ENCODE measurements around the gene TCP11.
"Not testable (repeated sequence)": the region's sequence is repeated elsewhere in the genome, so short reads cannot be mapped to it uniquely, and the experiment has no call there.

The TCP11 gene

GRCh38 chr6:35142588-35143569 is 1.7 kb upstream of the TCP11 start:
- DNase-seq, result no peak

- no peak for DNase-seq
Observed at GRCh38 chr6:35140639-35141006, 516 bp downstream of the TCP11 start.

GRCh38 chr6:35139924-35140638 is 1.1 kb downstream of the TCP11 start:
- DNase-seq, result peak; percentile 77

GRCh38 chr6:35139470-35139869 is 1.7 kb downstream of the TCP11 start:
- no peak for DNase-seq

- DNase-seq, result not testable (repeated sequence)
Observed at GRCh38 chr6:35138191-35138590, 2.9 kb downstream of the TCP11 start.

- no peak for DNase-seq
Observed at GRCh38 chr6:35136185-35136584, 5.0 kb downstream of the TCP11 start.

GRCh38 chr6:35128496-35128895 is 12.6 kb downstream of the TCP11 start:
- no peak for DNase-seq

GRCh38 chr6:35128042-35128441 is 13.1 kb downstream of the TCP11 start:
- no peak for DNase-seq

GRCh38 chr6:35124356-35124755 is 16.8 kb downstream of the TCP11 start:
- DNase-seq, result no peak

- no peak for DNase-seq
Observed at GRCh38 chr6:35120746-35121145, 20.4 kb downstream of the TCP11 start.

- no peak for DNase-seq
Observed at GRCh38 chr6:35108309-35108885, 32.7 kb downstream of the TCP11 start.

- DNase-seq, result not testable (repeated sequence)
Observed at GRCh38 chr6:35107761-35108160, 33.4 kb downstream of the TCP11 start.

- not testable (repeated sequence) for DNase-seq
Observed at GRCh38 chr6:35107208-35107607, 33.9 kb downstream of the TCP11 start.

GRCh38 chr6:35106061-35106460 is 35.1 kb downstream of the TCP11 start:
- DNase-seq, result not testable (repeated sequence)

GRCh38 chr6:35105078-35105477 is 36.1 kb downstream of the TCP11 start:
- DNase-seq, result no peak

GRCh38 chr6:35099116-35099515 is 42.0 kb downstream of the TCP11 start:
- no peak for DNase-seq

- no peak for DNase-seq
Observed at GRCh38 chr6:35096129-35096862, 44.8 kb downstream of the TCP11 start.

GRCh38 chr6:35094183-35094582 is 47.0 kb downstream of the TCP11 start:
- DNase-seq, result no peak

- no peak for DNase-seq
Observed at GRCh38 chr6:35093783-35094182, 47.4 kb downstream of the TCP11 start.

GRCh38 chr6:35093118-35093445 is 48.1 kb downstream of the TCP11 start:
- no peak for DNase-seq

GRCh38 chr6:35092362-35093117 is 48.6 kb downstream of the TCP11 start:
- DNase-seq, result no peak

Measured in midbrain (tissue), 1 donor.